GM21360 (cell line): ENCODE measurements around the gene CCDC91.
A peak's percentile ranks its signal among the peaks of the same experiment; 100 is the strongest.

Source experiments
- ATAC-seq: cut with Tn5 transposase; IDR thresholded peaks from one replicate; pipeline ENCODE4 v1.9.1; 2021; ENCODE audit warnings: mild to moderate bottlenecking, moderate library complexity; ENCODE audit not compliant: unreplicated experiment

CCDC91 gene, protein sequence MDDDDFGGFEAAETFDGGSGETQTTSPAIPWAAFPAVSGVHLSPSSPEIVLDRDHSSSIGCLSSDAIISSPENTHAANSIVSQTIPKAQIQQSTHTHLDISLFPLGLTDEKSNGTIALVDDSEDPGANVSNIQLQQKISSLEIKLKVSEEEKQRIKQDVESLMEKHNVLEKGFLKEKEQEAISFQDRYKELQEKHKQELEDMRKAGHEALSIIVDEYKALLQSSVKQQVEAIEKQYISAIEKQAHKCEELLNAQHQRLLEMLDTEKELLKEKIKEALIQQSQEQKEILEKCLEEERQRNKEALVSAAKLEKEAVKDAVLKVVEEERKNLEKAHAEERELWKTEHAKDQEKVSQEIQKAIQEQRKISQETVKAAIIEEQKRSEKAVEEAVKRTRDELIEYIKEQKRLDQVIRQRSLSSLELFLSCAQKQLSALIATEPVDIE

DNA sequence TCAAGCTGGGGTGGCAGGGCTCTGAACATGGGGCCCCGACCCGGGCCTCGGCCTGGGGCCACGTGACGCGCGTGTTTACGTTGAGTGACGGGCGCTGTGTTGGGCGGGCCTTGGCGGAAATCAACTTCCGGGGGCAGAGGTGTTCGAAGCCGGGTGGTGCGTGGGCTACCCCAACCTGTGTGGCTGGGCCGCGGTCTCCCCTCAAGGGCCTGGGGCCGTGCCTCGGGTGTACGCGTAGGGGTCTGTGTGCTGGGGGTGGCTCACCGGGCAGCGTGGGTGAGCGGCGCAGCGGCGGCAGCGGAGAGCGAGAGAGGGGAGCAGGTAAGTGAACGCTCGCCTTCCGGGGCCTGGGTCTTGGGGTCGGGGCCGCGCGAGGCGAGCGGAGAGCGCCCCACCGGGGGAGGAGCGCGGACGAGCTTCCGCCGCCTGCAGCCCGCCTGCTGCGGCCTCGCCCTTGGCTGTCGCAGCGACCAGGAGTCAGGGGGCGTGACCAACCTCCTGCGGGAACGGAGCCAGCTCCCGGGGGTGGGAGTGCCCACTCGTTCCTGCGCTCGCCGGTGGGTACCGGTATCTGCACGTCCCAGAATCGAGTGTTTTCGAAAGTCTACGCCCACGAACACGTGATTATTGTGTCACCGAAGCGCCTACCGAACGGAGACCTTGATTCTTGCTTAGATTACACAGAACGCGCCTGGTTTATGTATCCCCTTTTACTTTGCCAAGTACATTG lies at the start of gene CCDC91:
Gene CCDC91 (plus strand): TSS at position 136 of the 730 bp plus-strand sequence. CDS start 66,760 bp downstream, outside the sequence.
- ATAC-seq: peak; percentile 87

DNA sequence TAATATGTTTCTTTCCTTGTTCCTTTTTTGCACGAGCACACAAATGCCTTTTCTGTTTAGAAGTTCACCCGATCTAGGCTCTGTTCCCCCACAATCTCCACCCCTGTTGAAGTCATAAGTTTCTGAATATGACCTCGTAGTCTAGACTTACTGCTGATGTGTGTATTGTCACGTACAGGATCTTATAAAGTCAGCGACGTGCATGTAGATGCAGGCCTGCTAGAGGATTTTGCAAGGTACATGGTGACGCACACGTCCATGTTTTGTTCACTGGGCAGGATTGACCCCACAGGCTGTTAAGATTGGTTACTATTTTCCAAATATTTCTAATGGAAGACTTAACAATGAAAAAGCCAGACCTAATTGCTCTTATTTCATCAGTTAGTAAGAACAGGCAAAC lies 46.2 kb upstream of the CCDC91 start:
- ATAC-seq: no peak

DNA sequence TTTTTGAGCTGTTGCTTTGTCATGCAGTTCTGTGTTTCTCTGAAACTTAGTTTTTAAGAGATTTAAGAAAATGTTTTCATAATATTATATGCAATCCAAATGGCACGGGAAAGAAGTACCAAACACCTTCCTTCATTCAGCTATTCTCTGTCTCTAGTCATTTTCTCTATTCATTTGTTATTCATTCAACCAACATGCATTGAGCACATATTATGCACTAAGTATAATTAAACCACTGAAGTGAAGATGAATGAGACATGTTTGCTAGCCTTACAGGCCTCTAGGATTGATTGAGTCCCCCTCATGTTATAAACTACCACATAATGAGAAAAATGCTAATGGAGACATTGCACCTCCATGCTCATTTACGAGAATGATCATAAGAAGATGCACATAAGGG lies 45.7 kb upstream of the CCDC91 start:
- no peak for ATAC-seq

DNA sequence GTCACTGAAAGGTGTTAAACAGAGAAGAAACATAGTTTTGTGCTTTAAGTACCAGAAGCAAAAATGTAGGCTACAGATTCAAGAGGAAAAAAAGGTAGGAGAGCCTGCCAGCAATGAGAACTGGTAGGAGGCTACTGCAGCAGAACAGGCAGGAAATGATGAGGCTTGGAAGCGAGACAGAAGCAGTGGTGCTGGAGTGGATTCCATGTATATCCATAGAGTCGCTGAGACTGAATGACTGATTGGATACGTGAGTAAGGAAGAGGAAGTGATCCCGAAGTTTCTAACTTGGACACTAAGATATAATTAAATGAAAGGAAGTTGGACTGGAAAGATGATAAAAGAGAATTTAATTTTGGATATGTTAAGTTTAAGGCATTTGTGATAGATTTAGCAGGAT lies 45.0 kb upstream of the CCDC91 start:
- no peak for ATAC-seq

DNA sequence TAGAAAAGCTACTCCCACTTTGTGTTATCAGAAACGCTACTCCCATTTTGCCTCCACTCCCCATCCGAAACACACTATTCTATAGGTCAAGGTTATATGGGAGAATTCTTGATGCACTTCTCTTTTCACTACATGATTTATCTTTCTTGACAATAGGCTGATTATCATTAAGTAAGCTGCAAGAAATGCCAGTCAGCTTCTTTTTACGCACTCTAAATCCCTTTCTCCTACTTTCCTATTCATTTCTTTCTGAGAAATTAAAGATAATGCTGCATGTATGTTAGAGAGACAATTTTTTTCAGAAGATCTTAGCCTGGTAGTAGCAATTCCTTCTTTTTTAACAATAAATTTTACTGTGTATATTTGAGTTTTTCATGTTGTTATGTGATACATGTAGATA lies 41.0 kb upstream of the CCDC91 start:
- no peak for ATAC-seq

DNA sequence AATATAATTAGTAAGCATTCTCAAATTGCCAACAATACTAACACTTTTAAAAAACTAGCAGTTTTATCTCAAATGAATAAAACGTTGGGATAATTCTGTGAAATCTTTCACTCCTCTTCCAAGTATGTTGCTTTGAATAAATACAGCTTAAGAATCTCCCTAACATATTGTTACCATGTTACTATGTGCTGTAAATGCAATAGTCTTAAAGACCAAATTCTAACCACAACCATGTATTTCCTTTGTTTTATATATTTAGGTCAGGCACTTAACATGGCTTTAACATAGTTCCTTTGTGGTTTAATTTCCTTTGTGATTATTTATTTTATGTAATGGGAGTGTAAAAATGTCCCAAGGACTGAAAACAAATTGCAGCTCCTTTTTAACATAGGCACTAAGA lies 33.9 kb upstream of the CCDC91 start:
- no peak for ATAC-seq

DNA sequence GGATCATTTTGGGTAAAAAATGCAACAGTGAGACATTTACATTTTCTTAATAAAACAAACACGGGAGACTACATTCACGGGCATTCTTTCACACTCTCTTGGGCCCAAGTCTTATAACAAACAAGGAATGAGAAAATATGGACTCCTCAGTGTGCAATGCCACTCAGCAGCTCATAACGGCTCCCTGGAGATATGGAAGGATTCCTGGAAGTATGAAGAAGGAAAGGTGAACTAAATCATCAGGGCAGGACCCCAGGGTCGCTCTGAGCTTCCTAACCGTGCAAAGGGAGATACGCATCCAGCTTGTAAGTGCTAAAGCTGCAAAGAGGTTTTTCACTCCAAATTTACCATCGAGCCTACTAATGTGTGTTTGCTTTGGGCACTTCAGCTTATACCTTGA lies 33.5 kb upstream of the CCDC91 start:
- no peak for ATAC-seq

DNA sequence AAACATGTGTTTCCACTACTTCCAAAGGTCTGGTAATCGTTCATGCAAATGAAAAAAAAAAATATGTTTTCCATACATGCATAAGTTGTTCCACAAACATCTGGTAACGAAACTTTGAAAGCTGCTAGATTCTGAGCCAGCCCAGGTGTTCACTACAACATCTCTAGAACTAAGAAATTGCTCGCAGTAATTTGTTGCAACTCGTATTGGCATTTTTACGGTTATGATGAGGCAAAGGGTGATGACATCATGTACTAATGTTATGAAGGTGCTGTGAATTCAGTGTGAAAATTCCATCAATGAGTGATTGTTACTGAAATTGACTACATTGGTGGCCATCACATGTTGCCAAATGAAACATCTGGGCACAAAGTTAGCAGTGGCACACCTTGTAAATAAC lies 31.9 kb upstream of the CCDC91 start:
- no peak for ATAC-seq

DNA sequence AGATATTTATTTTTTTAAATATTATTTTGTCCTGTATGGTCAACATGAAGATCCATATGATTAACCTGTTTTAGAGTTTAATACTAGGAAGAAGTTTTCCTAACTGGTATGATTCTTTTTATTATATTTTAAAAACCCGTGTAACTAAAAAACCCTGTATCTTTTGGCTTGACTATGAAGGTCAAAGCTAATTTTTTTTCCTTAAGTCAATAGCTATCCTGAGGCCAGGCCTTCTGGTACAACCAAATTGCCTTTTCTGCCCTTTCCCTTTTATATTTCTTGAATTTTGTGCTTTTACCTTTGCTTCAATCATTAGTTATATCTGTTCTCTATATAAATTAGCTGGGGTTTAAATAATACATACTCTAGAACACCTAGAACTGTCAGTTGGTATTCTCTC lies 30.6 kb upstream of the CCDC91 start:
- ATAC-seq: no peak

DNA sequence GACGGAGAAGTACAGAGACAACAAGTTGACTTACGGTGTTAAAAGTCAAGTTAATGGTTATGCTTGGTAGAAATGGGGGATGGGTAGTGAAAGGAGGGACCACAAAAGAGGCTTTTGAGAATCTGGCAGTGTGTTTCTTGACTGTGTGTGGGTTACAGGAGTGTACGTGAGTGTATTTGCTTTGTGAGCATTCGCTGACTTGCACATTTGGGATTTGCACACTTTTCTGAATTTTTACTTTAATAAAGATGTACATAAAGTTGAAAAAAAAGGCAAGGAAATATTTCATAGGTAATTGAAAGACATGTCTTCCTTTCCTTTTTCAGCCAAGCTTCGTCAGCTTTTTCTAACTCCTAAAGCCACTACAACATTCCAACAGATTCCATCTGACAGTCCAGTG lies 28.6 kb upstream of the CCDC91 start:
- no peak for ATAC-seq

DNA sequence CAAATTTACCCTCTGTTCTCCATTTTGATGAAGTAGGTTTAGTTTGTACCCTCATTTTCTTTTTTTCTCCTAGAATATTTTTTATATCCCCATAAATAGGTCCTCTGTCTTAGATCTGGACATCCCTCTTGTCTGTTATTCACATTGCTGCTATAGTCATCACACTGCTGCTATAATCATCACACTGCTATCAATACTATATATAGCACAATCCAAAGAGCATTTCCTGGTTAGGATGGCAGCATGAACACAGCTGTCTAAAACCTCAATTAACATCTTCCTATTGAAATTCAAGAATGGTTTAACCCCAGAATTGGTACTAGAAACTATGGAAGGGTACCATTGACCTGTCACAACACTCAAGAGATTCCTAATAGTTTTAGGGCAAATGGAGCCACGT lies 27.6 kb upstream of the CCDC91 start:
- ATAC-seq: no peak

DNA sequence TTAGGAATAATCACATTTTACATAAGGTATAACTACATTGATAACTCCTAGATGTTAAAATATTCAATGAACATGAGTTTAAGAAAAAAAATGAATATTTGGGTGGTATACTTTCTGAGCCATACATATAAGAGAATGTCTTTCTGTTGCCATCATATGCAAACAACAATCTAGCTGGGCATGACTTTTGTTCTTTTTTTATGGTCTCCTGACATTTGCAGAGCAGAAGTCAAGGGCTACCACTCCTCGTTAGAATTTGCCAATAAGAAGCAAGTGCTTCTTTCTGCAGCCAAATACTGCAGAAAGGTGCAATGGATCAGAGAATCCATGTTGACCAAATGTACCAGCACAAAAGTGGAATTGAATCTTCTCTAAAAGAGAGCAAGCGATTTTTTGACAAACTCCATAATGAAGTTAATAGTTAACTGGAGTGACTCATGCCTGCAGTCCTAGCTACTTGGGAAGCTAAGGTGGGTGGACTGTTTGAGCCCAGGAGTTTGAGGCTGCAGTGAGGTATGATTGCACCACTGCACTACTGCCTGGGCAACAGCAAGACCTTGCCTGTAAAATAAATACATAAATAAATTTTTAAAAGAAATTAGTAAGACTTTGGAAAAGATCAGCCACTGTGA lies 25.5 kb upstream of the CCDC91 start:
- ATAC-seq: no peak

DNA sequence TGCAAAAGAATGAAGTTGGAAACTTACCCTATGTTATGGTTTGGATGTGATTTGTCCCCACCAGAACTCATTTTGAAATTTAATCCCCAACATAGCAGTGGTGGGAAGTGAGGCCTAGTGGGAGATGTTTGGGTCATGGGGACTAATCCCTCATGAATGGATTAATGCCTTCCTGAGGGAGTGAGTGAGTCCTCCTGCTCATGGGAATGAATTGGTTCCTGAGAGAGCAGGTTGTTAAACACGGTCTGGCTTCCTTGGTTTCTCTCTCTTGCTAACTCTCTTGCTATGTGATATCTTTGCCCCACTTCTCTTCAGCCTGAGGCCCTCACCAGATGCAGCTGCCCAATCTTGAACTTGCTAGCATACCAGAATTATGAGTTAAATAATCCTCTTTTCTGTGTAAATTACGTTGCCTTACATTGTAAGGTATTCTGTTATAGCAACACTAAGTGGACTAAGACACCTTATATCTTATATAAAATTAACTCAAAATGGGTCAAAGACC lies 22.2 kb upstream of the CCDC91 start:
- ATAC-seq: no peak

DNA sequence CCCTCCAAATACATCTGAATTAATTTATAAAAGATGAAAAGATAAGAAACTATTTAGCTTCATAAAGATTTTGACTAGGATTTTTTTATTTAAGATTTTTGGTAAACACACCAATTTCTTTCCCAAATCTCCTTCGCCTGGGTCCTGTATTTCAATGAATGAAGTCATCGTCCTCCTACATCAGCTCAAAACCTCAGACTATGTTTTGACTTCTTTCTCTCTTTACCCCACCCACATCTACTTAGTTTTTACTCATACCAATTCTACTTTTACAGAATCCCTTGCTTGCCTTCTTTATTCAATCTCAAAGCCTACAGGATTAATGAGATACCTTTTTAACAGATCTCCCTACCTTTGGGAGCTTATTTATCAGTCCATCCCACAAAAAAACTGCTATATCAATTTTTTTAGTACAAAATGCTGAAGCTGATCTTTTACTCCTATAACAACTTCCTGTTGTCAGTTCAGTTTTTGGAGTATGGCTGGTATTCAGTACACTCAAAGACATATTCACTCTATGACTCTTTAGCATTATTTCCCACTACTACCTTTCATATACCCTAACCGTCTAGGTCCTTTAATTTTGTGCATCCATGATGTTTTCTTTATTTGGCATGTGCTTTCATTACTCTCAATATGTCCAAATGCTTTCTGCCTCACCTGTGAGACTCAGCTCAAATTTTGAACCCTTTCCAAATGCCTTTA lies 18.7 kb upstream of the CCDC91 start:
- ATAC-seq: no peak

DNA sequence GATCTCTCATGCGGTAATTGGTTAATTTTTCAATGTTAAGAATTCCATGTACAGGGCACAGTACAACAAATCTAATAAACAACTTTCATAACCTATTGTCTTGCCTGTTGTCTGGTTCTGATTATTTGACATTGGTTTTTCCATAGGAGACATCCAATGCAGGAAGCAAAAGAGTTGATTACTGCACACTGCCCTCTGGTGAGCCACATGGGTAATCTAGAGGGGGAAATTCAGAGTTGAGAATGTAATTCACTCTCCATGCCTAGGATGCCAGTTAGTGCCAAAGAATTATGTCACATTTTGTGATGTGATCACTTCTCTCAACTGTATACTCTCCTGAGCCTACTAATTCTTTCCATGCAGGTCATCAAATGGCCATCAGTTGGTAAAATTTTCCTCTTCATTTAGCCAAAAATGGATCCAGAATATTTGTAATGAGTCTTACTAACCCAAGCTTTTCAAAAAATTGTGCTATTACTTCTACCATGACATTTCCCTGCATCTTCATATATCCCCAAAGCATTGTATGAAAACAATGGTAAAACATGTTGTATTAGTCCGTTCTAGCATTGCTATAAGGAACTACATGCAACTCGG lies 17.7 kb upstream of the CCDC91 start:
- ATAC-seq: no peak

DNA sequence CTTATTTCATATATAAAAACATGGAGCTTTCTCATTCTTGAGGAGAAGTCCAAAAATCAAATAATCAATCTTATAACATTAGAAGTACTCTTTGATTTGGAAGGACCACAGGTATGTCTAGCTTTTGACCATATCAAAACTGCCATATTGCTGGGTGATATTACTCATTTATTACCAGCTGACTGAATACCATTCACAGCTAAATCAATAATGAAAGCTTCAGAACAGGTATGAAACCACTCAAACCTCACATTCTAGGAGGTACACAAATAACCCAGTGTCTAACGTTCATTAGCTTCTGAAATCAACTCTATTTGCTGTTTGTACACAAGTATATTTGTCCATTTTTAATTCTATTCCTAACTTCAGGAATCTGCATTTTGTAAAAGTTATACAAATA lies 16.8 kb upstream of the CCDC91 start:
- no peak for ATAC-seq

DNA sequence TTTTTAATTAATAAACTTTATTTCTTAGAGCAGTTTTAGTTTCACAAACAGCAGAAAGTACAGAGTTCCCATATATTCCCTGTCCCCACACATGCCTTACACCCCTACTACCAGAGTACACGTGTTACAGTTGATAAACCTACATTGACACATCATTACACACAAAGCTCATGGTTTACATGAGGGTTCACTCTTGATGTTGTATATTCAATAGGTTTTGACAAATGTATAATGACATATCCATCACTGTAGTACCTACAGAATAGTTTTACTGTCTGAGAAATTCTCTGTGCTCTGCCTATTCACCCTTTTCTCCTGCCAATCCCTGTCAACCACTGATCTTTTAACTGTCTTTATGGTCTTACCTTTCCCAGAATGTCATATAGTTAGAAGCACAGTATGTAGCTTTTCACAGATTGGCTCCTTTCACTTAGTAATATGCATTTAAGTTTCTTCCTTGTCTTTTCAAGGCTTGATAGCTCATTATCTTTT lies 15.1 kb upstream of the CCDC91 start:
- no peak for ATAC-seq

DNA sequence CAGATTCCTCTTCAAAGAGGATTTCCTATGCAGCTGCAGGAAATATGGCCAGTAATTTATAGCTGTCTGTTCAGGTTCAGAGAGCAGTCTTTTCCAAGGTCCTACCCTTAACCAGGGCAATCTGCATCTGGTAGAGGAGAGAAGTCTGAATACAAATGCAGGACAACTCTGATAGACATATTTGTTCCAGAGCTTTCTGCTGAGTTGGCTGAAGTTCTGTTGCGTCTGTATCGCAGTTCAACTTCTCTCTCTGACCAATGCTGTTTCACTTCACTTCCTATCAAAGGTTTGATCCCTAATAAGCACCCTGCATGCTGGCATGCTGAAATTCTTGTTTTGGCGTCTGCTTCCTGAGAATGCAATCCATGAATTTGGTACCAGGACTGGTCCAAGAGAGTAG lies 14.0 kb upstream of the CCDC91 start:
- no peak for ATAC-seq

DNA sequence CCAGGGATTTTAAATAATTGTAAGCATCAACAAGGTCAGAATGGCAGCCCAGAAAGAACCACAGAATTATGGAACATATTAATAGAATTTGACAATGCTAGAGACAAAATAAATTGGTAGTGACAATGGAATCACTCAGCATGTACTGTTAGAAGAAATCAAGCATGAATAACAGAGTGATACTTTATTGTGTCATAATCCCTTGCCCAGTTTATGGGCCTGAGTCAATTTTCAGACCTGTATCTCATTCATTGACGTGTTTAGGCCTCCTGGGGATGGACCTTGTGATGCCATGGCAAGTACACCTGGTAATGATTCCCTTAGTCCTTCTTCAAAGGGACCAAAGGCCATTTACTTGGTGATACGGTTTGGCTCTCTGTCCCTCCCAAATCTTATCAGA lies 12.8 kb upstream of the CCDC91 start:
- ATAC-seq: no peak

DNA sequence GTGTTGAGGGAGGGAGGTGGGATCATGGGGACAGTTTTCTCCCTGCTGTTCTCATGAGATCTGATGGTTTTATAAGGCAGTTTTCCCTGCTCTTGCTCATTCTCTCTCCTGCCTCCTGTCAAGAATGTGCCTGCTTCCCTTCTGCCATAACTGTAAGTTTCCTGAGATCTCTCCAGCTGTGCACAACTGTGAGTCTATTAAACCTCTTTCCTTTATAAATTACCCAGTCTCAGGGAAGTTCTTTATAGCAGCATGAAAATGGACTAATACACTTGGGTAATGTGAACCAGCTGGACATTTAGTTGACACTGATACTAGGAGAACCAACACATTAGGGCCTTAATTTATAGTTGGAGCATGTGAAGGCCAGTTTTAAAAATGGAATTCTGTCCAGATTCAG lies 12.4 kb upstream of the CCDC91 start:
- ATAC-seq: no peak

DNA sequence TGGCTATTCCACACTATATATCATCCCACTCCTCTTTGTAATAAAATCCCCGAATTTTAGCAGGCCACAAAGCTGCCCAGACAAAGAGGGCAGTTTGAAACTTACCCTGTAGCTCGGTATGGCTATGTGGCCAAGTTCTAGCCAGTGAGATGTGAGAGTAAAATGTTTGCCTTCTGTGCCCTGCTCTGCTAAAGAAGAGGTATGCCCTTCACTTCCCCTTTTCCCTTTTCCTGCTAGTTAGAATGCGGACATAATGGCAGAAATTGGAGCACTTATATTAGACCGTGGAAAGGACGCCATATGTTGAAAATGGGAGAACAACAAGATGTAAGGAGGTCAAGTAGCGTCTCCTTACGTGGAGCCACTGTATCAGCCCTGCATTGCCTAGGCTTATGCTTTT lies 11.5 kb upstream of the CCDC91 start:
- ATAC-seq: no peak
